ENCODE data around the gene SOCS7. TPM values are rescaled to one million over a fixed set of nuclear protein-coding genes. Genes with fewer than 3 reads are reported as not detected.

SOCS7 gene
- total RNA-seq, 1 experiment from 2014 or later, result 7.4 TPM

GRCh38 chr17:38448208-38448771, 96.6 kb downstream of the SOCS7 start:
- Histone ChIP-seq H3K9ac (ENCODE audit: low read length) (no peak overlapping the region), H3K36me3 (ENCODE audit: low read depth, low read length) (no peaks in the 10 kb centered on the region), H4K20me1 (ENCODE audit: low read length) (no peaks in the 10 kb centered on the region), H2AFZ (ENCODE audit: low read length) (no peak overlapping the region), H3K27me3 (ENCODE audit: low read length) (no peaks in the 10 kb centered on the region), H3F3A (ENCODE audit: low read length, unreplicated experiment) (no peaks in the 10 kb centered on the region), H3K9me3 (ENCODE audit: low read length) (no peaks in the 10 kb centered on the region), H3K27ac (ENCODE audit: low read length) (no peak overlapping the region), H3K4me2 (ENCODE audit: low read length) (no peak overlapping the region), H3K4me1 (ENCODE audit: insufficient read depth, low read length) (no peaks in the 10 kb centered on the region; the same call in 1 of the 2 replicates), H3K4me3 (ENCODE audit: low read length) (no peak overlapping the region), H3K79me2 (ENCODE audit: low read length) (no peaks in the 10 kb centered on the region), H3K9me2 (replicated peaks; ENCODE audit: low read length) (no peaks in the 10 kb centered on the region)
- no peak for TF ChIP-seq CTCF (conservative IDR thresholded peaks at IDR 0.05; ENCODE audit: low read depth, low read length)
- TF ChIP-seq EZH2phosphoT487 (IDR thresholded peaks at IDR 0.05; ENCODE audit: borderline replicate concordance, low read length), result no peak
- no peak for TF ChIP-seq EZH2 (IDR thresholded peaks at IDR 0.05; ENCODE audit: low read length, unreplicated experiment)
- POLR2A ChIA-PET (ENCODE audit: unreplicated experiment), result interaction anchor here (0.6 kb wide), 1 partner anchor 33 kb away, joined by 4 read pairs; no protein-coding TSS in a partner anchor
- ATAC-seq (no peak), DNase-seq (no peak)
- intact Hi-C loops (cut with micrococcal nuclease), result no loop called here
- BruUV-seq (replicated peaks), result no TSS peak
- CTCF ChIA-PET, result no interaction called here

GRCh38 chr17:38449364-38449763, 97.7 kb downstream of the SOCS7 start:
- Histone ChIP-seq H3K36me3 (ENCODE audit: low read depth, low read length) (no peaks in the 10 kb centered on the region), H3F3A (ENCODE audit: low read length, unreplicated experiment) (no peaks in the 10 kb centered on the region), H3K4me2 (ENCODE audit: low read length) (no peak overlapping the region), H3K9me2 (replicated peaks; ENCODE audit: low read length) (no peaks in the 10 kb centered on the region), H3K79me2 (ENCODE audit: low read length) (no peaks in the 10 kb centered on the region), H4K20me1 (ENCODE audit: low read length) (no peaks in the 10 kb centered on the region), H3K9me3 (ENCODE audit: low read length) (no peaks in the 10 kb centered on the region), H3K27ac (ENCODE audit: low read length) (no peak overlapping the region), H3K4me1 (ENCODE audit: insufficient read depth, low read length) (peaks cover 3% of the 10 kb centered on the region), H3K9ac (ENCODE audit: low read length) (no peak overlapping the region), H3K4me3 (ENCODE audit: low read length) (no peak overlapping the region), H2AFZ (ENCODE audit: low read length) (no peak overlapping the region), H3K27me3 (ENCODE audit: low read length) (no peaks in the 10 kb centered on the region)
- ATAC-seq, result no peak
- POLR2A ChIA-PET (ENCODE audit: unreplicated experiment), result no interaction called here
- no peak for TF ChIP-seq EZH2phosphoT487 (IDR thresholded peaks at IDR 0.05; ENCODE audit: borderline replicate concordance, low read length)
- TF ChIP-seq EZH2 (IDR thresholded peaks at IDR 0.05; ENCODE audit: low read length, unreplicated experiment), result no peak
- TF ChIP-seq CTCF (conservative IDR thresholded peaks at IDR 0.05; ENCODE audit: low read depth, low read length), result no peak
- intact Hi-C loops (cut with micrococcal nuclease), result no loop called here
- CTCF ChIA-PET, result no interaction called here
- no TSS peak for BruUV-seq (replicated peaks)
- no peak for DNase-seq

- peaks cover 14% of the 10 kb centered on the region for H3K4me1 ChIP-seq (ENCODE audit: insufficient read depth, low read length)
- no TSS peak for BruUV-seq (replicated peaks)
- no peak overlapping the region for H3K27ac ChIP-seq (ENCODE audit: low read length)
- TF ChIP-seq EZH2 (IDR thresholded peaks at IDR 0.05; ENCODE audit: low read length, unreplicated experiment) (no peak), EZH2phosphoT487 (IDR thresholded peaks at IDR 0.05; ENCODE audit: borderline replicate concordance, low read length) (no peak), CTCF (conservative IDR thresholded peaks at IDR 0.05; ENCODE audit: low read depth, low read length) (no peak)
- H4K20me1 ChIP-seq (ENCODE audit: low read length), result no peaks in the 10 kb centered on the region
- no peaks in the 10 kb centered on the region for H3K9me2 ChIP-seq (replicated peaks; ENCODE audit: low read length)
- ATAC-seq, result no peak
- H3K27me3 ChIP-seq (ENCODE audit: low read length), result no peaks in the 10 kb centered on the region
- no peak overlapping the region for H2AFZ ChIP-seq (ENCODE audit: low read length)
- no peak overlapping the region for H3K4me3 ChIP-seq (ENCODE audit: low read length)
- no peaks in the 10 kb centered on the region for H3K9me3 ChIP-seq (ENCODE audit: low read length)
- no peaks in the 10 kb centered on the region for H3F3A ChIP-seq (ENCODE audit: low read length, unreplicated experiment)
- intact Hi-C loops (cut with micrococcal nuclease), result no loop called here
- no peaks in the 10 kb centered on the region for H3K79me2 ChIP-seq (ENCODE audit: low read length)
- DNase-seq, result no peak
- ChIA-PET POLR2A (ENCODE audit: unreplicated experiment) (interaction anchor here (0.5 to 0.6 kb wide), 2 partner anchors 86 to 192 kb away, joined by 3 to 5 read pairs; no protein-coding TSS in a partner anchor), CTCF (no interaction called here)
- H3K9ac ChIP-seq (ENCODE audit: low read length), result no peak overlapping the region
- no peak overlapping the region for H3K4me2 ChIP-seq (ENCODE audit: low read length)
- H3K36me3 ChIP-seq (ENCODE audit: low read depth, low read length), result no peaks in the 10 kb centered on the region
Measured at GRCh38 chr17:38450557-38451029, 98.9 kb downstream of the SOCS7 start.

All from PC-3 (cell line).